Fibroblast of peridontal ligament (primary cell): ENCODE results near the gene KRTAP1-3.
"Not testable (repeated sequence)": the region's sequence is repeated elsewhere in the genome, so short reads cannot be mapped to it uniquely, and the experiment has no call there.

Experiments used
- DNase-seq: peaks from one replicate; pipeline ENCODE4 v3.0.0-alpha.2; 2010; ENCODE audit errors: extremely low read depth

KRTAP1-3 gene

GRCh38 chr17:41054556-41054955 lies 19.9 kb upstream of the KRTAP1-3 start:
- DNase-seq = not testable (repeated sequence)

GRCh38 chr17:41054025-41054424 lies 19.4 kb upstream of the KRTAP1-3 start:
- DNase-seq = no peak

- peak; percentile 55 for DNase-seq
These were observed 17.9 kb upstream of the KRTAP1-3 start for GRCh38 chr17:41052566-41052965.

- DNase-seq = peak; percentile 59
These were observed 14.4 kb upstream of the KRTAP1-3 start for GRCh38 chr17:41049110-41049509.

- peak; percentile 73 for DNase-seq
These were observed 13.8 kb upstream of the KRTAP1-3 start for GRCh38 chr17:41048441-41048840.

GRCh38 chr17:41046735-41047465 lies 12.2 kb upstream of the KRTAP1-3 start, which contains the start of gene KRTAP2-1:
Gene KRTAP2-1, minus strand, starts transcription at chr17:41047316. Its CDS starts 49 bp downstream, at chr17:41047267.
- not testable (repeated sequence) for DNase-seq

- DNase-seq = no peak
These were observed 8.3 kb upstream of the KRTAP1-3 start for GRCh38 chr17:41042953-41043352.

- peak; percentile 62 for DNase-seq
These were observed 6.3 kb upstream of the KRTAP1-3 start, which contains the start of gene KRTAP1-1 for GRCh38 chr17:41040783-41041571. Gene KRTAP1-1, minus strand, starts transcription at chr17:41041450. Its CDS starts 53 bp downstream, at chr17:41041397.

GRCh38 chr17:41037853-41038350 lies 3.2 kb upstream of the KRTAP1-3 start:
- no peak for DNase-seq

GRCh38 chr17:41029633-41030245 lies 4.9 kb downstream of the KRTAP1-3 start, which contains the start of gene KRTAP1-4:
Gene KRTAP1-4, minus strand, starts transcription at chr17:41030195. Its CDS starts 117 bp downstream, at chr17:41030078.
- DNase-seq = no peak

- DNase-seq = peak; percentile 98
These were observed 7.8 kb downstream of the KRTAP1-3 start, which contains the start of gene KRTAP1-5 for GRCh38 chr17:41026715-41027471. Gene KRTAP1-5, minus strand, starts transcription at chr17:41027208. Its CDS starts 53 bp downstream, at chr17:41027155.

GRCh38 chr17:41024697-41025096 lies 10.0 kb downstream of the KRTAP1-3 start:
- peak; percentile 77 for DNase-seq

- DNase-seq = no peak
These were observed 14.3 kb downstream of the KRTAP1-3 start for GRCh38 chr17:41020336-41020735.

- DNase-seq = no peak
These were observed 15.3 kb downstream of the KRTAP1-3 start for GRCh38 chr17:41019415-41019814.

GRCh38 chr17:41018541-41018940 lies 16.1 kb downstream of the KRTAP1-3 start:
- no peak for DNase-seq

GRCh38 chr17:41016578-41017215 lies 18.0 kb downstream of the KRTAP1-3 start:
- DNase-seq = no peak

- DNase-seq = no peak
These were observed 19.2 kb downstream of the KRTAP1-3 start for GRCh38 chr17:41015454-41015853.

GRCh38 chr17:41013606-41014005 lies 21.1 kb downstream of the KRTAP1-3 start:
- DNase-seq = peak; percentile 95

- DNase-seq = no peak
These were observed 21.5 kb downstream of the KRTAP1-3 start for GRCh38 chr17:41013181-41013580.

GRCh38 chr17:41012326-41013120 lies 22.2 kb downstream of the KRTAP1-3 start:
- no peak for DNase-seq
